Prostate gland (tissue), 2 donors: ENCODE results near the gene ZNF764. TPM values are rescaled to one million over a fixed set of nuclear protein-coding genes. Genes with fewer than 3 reads are reported as not detected.
"Not testable (repeated sequence)": the region's sequence is repeated elsewhere in the genome, so short reads cannot be mapped to it uniquely, and the experiment has no call there.

Experiments used
- DNase-seq: peaks from one replicate; pipeline ENCODE4 v3.0.0-alpha.2; 2019; ENCODE audit warnings: low spot score
- H3K27ac ChIP-seq, 2 donors: fragments of 200-600 bp; sonication (generic); 2 replicates each; pipeline ENCODE4 v1.5.1; 2017 to 2019
- H3K27me3 ChIP-seq: fragments of 200-600 bp; sonication (generic); replicated peaks from 2 replicates; pipeline ENCODE4 v1.5.1; 2019; ENCODE audit not compliant: insufficient read depth
- H3K36me3 ChIP-seq, 2 donors: fragments of 200-600 bp; sonication (generic); 1 replicate in 1 of 2; 2 replicates in 1 of 2; pipeline versions ENCODE4 v1.5.1 to v1.8.1; 2017 to 2019
- H3K4me1 ChIP-seq: fragments of 200-600 bp; sonication (generic); replicated peaks from 2 replicates; pipeline ENCODE4 v1.5.1; 2019
- H3K4me3 ChIP-seq, 2 donors: fragments of 200-600 bp; sonication (generic); 2 replicates each; pipeline ENCODE4 v1.5.1; 2017 to 2019
- H3K9me3 ChIP-seq: fragments of 200-600 bp; sonication (generic); 2 replicates; pipeline ENCODE4 v1.5.1; 2017
- CTCF ChIP-seq, 4 experiments: fragments of 200-600 bp in 2 of 4; fragments of 450-650 bp in 2 of 4; sonication (generic) in 2 of 4; IDR thresholded peaks; 1 replicate in 3 of 4; 2 replicates in 1 of 4; pipeline ENCODE4 v1.5.1; 2016 to 2019; ENCODE audit warnings: antibody characterized with exemption in 4 of 4, mild to moderate bottlenecking in 2 of 4, moderate library complexity in 2 of 4
- POLR2A ChIP-seq: fragments of 450-650 bp; IDR thresholded peaks from one replicate; pipeline ENCODE4 v1.6.1; 2016; ENCODE audit warnings: antibody characterized with exemption, mild to moderate bottlenecking
- POLR2AphosphoS5 ChIP-seq: sonication (generic); formaldehyde crosslinking; IDR thresholded peaks from one replicate; pipeline ENCODE4 v1.6.1; 2017; ENCODE audit warnings: antibody characterized with exemption
- WGBS: methylation state at CpG from one replicate; pipeline ENCODE4 v1.1.5; 2018; 5-methylcytosine and 5-hydroxymethylcytosine counted together
- intact Hi-C: fragments of 100-400 bp; cut with DNase I; formaldehyde crosslinking; loops from one replicate; pipeline ENCODE4 v1.14.2; 2022
- total RNA-seq, 2 donors: library from RNA; depleted of rRNA; stranded (reverse); fragments of >200 nt; gene quantifications; one replicate each; pipeline ENCODE4 v1.1.0, GENCODE V29; 2016

ZNF764 gene
- total RNA-seq, 2 donors from 2014 or later, result 15.7 to 22.5 TPM

- Histone ChIP-seq H3K27ac (no peak overlapping the region), H3K4me3 (no peak overlapping the region), H3K27me3 (no peaks in the 10 kb centered on the region), H3K4me1 (no peaks in the 10 kb centered on the region), H3K9me3 (no peaks in the 10 kb centered on the region), H3K36me3 (peaks cover 0 to 4% of the 10 kb centered on the region in 2 donors)
- 92% methylated on average over 60 of the region's 60 CpGs for WGBS
- DNase-seq, result no peak
- intact Hi-C loops, result loop anchor here (5.0 kb wide), 1 partner anchor 93 kb away; the partner anchor contains the start of gene DCTPP1
- TF ChIP-seq CTCF (IDR thresholded peaks at IDR 0.05), result no peak
- no peak for TF ChIP-seq POLR2A
- TF ChIP-seq POLR2AphosphoS5, result no peak
Measured at GRCh38 chr16:30524575-30525568, 33.3 kb downstream of the ZNF764 start.

- intact Hi-C loops, result no loop called here
- 75% methylated on average over 26 of the region's 26 CpGs for WGBS
Measured at GRCh38 chr16:30523768-30524574, 34.2 kb downstream of the ZNF764 start.

GRCh38 chr16:30522702-30523463 lies 35.3 kb downstream of the ZNF764 start:
- DNase-seq, H3K36me3 ChIP-seq, H3K9me3 ChIP-seq, H3K4me3 ChIP-seq, intact Hi-C loops, H3K4me1 ChIP-seq, H3K27ac ChIP-seq, H3K27me3 ChIP-seq: not testable (repeated sequence)
- whole genome bisulfite sequencing, result 91% methylated on average over 12 of the region's 12 CpGs

More at GRCh38 chr16:30523768-30524574, 34.2 kb downstream of the ZNF764 start:
- Histone ChIP-seq H3K36me3 (peaks cover 0 to 4% of the 10 kb centered on the region in 2 donors), H3K27ac (no peak overlapping the region), H3K9me3 (no peaks in the 10 kb centered on the region), H3K4me3 (no peak overlapping the region), H3K4me1 (no peaks in the 10 kb centered on the region), H3K27me3 (no peaks in the 10 kb centered on the region)
- TF ChIP-seq CTCF (IDR thresholded peaks at IDR 0.05) (no peak), POLR2A (no peak), POLR2AphosphoS5 (no peak)
- DNase-seq, result no peak

GRCh38 chr16:30521873-30522641 lies 36.1 kb downstream of the ZNF764 start:
- TF ChIP-seq CTCF (IDR thresholded peaks at IDR 0.05), result no peak
- TF ChIP-seq POLR2A, result no peak
- TF ChIP-seq POLR2AphosphoS5, result no peak
- Histone ChIP-seq H3K36me3 (peaks cover 0 to 4% of the 10 kb centered on the region in 2 donors), H3K9me3 (no peaks in the 10 kb centered on the region), H3K4me3 (no peak overlapping the region), H3K27ac (no peak overlapping the region), H3K4me1 (no peaks in the 10 kb centered on the region), H3K27me3 (no peaks in the 10 kb centered on the region)
- no peak for DNase-seq
- intact Hi-C loops, result no loop called here
- WGBS, result 48% methylated on average over 11 of the region's 11 CpGs
